ENCODE results near the gene PDLIM5.

DNA sequence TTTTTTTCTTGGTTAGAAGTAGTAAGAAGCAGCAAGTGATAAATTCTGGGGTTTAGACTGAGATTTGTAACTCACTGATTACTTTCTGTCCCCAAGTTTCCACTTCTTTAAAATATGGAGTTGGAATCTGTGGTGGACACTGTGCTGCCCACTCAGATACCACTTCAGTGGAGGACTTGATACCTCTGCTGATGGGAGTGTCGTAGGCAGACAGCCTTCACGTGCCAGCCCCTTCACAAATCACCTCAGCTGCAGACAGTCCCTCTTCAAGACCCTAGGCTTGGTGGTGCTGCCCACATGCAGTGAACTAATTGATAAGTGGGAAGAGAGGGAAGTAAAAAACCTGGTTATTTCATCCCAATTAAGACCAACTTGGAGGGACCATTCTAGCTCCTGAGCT lies 139.5 kb downstream of the PDLIM5 start:
- no peak for TF ChIP-seq POLR2A (IDR thresholded peaks at IDR 0.05; ENCODE audit: low read depth, low read length)
- no peak for TF ChIP-seq POLR2AphosphoS5 (IDR thresholded peaks at IDR 0.05; ENCODE audit: low read depth, low read length)

All from GM12892 (cell line).